ENCODE measurements around the gene CALY.

The CALY gene

DNA sequence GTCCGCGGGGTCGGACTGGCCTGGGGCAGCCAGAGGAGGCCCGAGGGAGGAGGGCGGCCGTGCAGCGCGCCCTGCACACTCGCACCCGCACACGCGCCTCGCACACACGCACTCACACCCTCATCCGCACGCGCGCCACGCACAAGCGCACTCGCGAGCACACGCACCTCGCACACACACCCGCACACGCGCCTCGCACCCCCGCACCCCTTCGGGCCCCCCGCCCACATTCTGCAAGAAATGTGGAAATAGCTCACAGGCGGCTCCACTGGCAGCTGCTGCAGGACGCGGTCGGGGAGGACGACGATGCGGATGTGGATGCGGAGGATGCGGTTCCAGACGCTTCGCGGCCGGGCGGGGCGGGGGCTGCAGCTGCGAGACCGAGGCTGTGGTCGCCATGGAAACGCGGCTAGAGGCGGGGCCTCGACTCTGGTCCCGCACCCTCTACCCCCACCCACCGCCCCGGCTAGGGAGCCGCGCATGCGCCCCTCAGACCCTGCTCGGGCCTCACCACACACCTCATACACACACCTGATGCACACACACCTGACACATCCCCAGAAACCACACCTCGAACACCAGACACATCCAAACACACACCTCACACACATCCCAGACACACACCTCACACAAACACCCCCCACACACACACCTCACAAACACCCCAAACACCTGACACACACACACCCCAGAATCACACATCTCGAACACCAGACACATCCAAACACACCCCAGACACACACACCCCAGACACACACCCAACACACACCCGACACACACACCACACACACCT lies at the start of gene CALY:
Gene CALY (minus strand): TSS at position 320 of the 793 bp plus-strand sequence. CDS start 7,907 bp downstream, outside the sequence.
- no peaks in the 10 kb centered on the region for H3K79me2 ChIP-seq (ENCODE audit: insufficient read depth, low read length)
- no peak within 1 kb of the TSS for H2AFZ ChIP-seq (ENCODE audit: low read depth, low read length, severe bottlenecking)
- no peaks in the 10 kb centered on the region for H3K27me3 ChIP-seq (ENCODE audit: low read length)
- TF ChIP-seq EZH2phosphoT487 (conservative IDR thresholded peaks at IDR 0.05; ENCODE audit: low read length) (no peak), CTCF (IDR thresholded peaks at IDR 0.05; ENCODE audit: insufficient read depth, low read length, poor library complexity, severe bottlenecking) (no peak)
- H3K27ac ChIP-seq (ENCODE audit: low read depth, low read length) = no peak within 1 kb of the TSS
- no peak within 1 kb of the TSS for H3K4me3 ChIP-seq (ENCODE audit: insufficient read depth, low read length, poor library complexity, severe bottlenecking)
- H3K9ac ChIP-seq (ENCODE audit: low read length) = no peak within 1 kb of the TSS
- no peaks in the 10 kb centered on the region for H3K9me2 ChIP-seq (replicated peaks; ENCODE audit: insufficient read depth, low read length)
- H4K20me1 ChIP-seq (ENCODE audit: low read depth, low read length) = no peaks in the 10 kb centered on the region
- no peak within 1 kb of the TSS for H3K4me2 ChIP-seq (ENCODE audit: low read depth, low read length, poor library complexity, severe bottlenecking)
- H3K9me3 ChIP-seq (ENCODE audit: insufficient read depth, low read length) = no peaks in the 10 kb centered on the region; the same call in 1 of the 2 replicates
- no peaks in the 10 kb centered on the region for H3F3A ChIP-seq (ENCODE audit: insufficient read depth)
- no peaks in the 10 kb centered on the region for H3K36me3 ChIP-seq (ENCODE audit: low read length)

- no peak overlapping the region for H3K27ac ChIP-seq (ENCODE audit: low read depth, low read length)
- no peak overlapping the region for H3K4me2 ChIP-seq (ENCODE audit: low read depth, low read length, poor library complexity, severe bottlenecking)
- H3K4me3 ChIP-seq (ENCODE audit: insufficient read depth, low read length, poor library complexity, severe bottlenecking) = no peak overlapping the region
- no peaks in the 10 kb centered on the region for H3K36me3 ChIP-seq (ENCODE audit: low read length)
- TF ChIP-seq CTCF (IDR thresholded peaks at IDR 0.05; ENCODE audit: insufficient read depth, low read length, poor library complexity, severe bottlenecking) (no peak), EZH2phosphoT487 (conservative IDR thresholded peaks at IDR 0.05; ENCODE audit: low read length) (no peak)
- no peaks in the 10 kb centered on the region for H3K27me3 ChIP-seq (ENCODE audit: low read length)
- H2AFZ ChIP-seq (ENCODE audit: low read depth, low read length, severe bottlenecking) = no peak overlapping the region
- no peak overlapping the region for H3K9ac ChIP-seq (ENCODE audit: low read length)
- H3F3A ChIP-seq (ENCODE audit: insufficient read depth) = peaks cover 10% of the 10 kb centered on the region
- no peaks in the 10 kb centered on the region for H3K9me3 ChIP-seq (ENCODE audit: insufficient read depth, low read length)
- no peaks in the 10 kb centered on the region for H3K79me2 ChIP-seq (ENCODE audit: insufficient read depth, low read length)
- H3K9me2 ChIP-seq (replicated peaks; ENCODE audit: insufficient read depth, low read length) = no peaks in the 10 kb centered on the region
- no peaks in the 10 kb centered on the region for H4K20me1 ChIP-seq (ENCODE audit: low read depth, low read length)
Measured at GRCh38 chr10:133385214-133385613, 48.5 kb upstream of the CALY start.

GRCh38 chr10:133384071-133384470 lies 47.4 kb upstream of the CALY start:
- Histone ChIP-seq H4K20me1 (ENCODE audit: low read depth, low read length) (no peaks in the 10 kb centered on the region), H3K4me3 (ENCODE audit: insufficient read depth, low read length, poor library complexity, severe bottlenecking) (no peak overlapping the region)
- TF ChIP-seq EZH2phosphoT487 (conservative IDR thresholded peaks at IDR 0.05; ENCODE audit: low read length) = no peak
- no peak for TF ChIP-seq CTCF (IDR thresholded peaks at IDR 0.05; ENCODE audit: insufficient read depth, low read length, poor library complexity, severe bottlenecking)

More at GRCh38 chr10:133384071-133384470, 47.4 kb upstream of the CALY start:
- Histone ChIP-seq H3K27ac (ENCODE audit: low read depth, low read length) (no peak overlapping the region), H3K9me2 (replicated peaks; ENCODE audit: insufficient read depth, low read length) (no peaks in the 10 kb centered on the region), H2AFZ (ENCODE audit: low read depth, low read length, severe bottlenecking) (no peak overlapping the region), H3K4me2 (ENCODE audit: low read depth, low read length, poor library complexity, severe bottlenecking) (no peak overlapping the region), H3F3A (ENCODE audit: insufficient read depth) (peaks cover 2% of the 10 kb centered on the region), H3K27me3 (ENCODE audit: low read length) (no peaks in the 10 kb centered on the region), H3K9me3 (ENCODE audit: insufficient read depth, low read length) (no peaks in the 10 kb centered on the region), H3K9ac (ENCODE audit: low read length) (no peak overlapping the region), H3K79me2 (ENCODE audit: insufficient read depth, low read length) (no peaks in the 10 kb centered on the region), H3K36me3 (ENCODE audit: low read length) (no peaks in the 10 kb centered on the region)
